PC-9 (cell line): Measurements from ENCODE around the gene LATS2.

Experiments
- CTCF ChIP-seq: fragments of 200-600 bp; sonication (generic); conservative IDR thresholded peaks from 2 replicates; pipeline ENCODE4 v1.6.1; 2017; ENCODE audit warnings: mixed run types, antibody characterized with exemption, mild to moderate bottlenecking, moderate library complexity
- EZH2 ChIP-seq: fragments of 200-600 bp; sonication (generic); IDR thresholded peaks from 2 replicates; pipeline ENCODE4 v1.8.0; 2017; ENCODE audit warnings: antibody characterized with exemption, low read depth

GRCh38 chr13:21095311-21095710 lies 33.9 kb upstream of the LATS2 start:
- TF ChIP-seq CTCF (no peak), EZH2 (no peak)
